SU-DHL-6 (cell line): ENCODE measurements around the gene RASGRP1.

Experiments
- H2AFZ ChIP-seq: fragments of 200-600 bp; sonication (generic); 2 replicates; pipeline ENCODE4 v1.6.1; 2014; ENCODE audit warnings: low read depth, mild to moderate bottlenecking, moderate library complexity, mixed read lengths, antibody characterized with exemption, low read length; ENCODE audit not compliant: severe bottlenecking
- H3F3A ChIP-seq: fragments of 200-600 bp; shearing (Covaris generic); 2 replicates; pipeline ENCODE4 v1.6.0; 2016; ENCODE audit warnings: antibody characterized with exemption, mild to moderate bottlenecking; ENCODE audit not compliant: insufficient read depth
- H3K27ac ChIP-seq: fragments of 200-600 bp; sonication (generic); 2 replicates; pipeline ENCODE4 v1.5.1; 2016; ENCODE audit warnings: low read depth, mild to moderate bottlenecking, low read length, moderate library complexity, mixed read lengths
- H3K27me3 ChIP-seq: fragments of 200-600 bp; sonication (generic), shearing (Covaris generic); 2 replicates; pipeline ENCODE4 v1.6.0; 2014; ENCODE audit warnings: mild to moderate bottlenecking, low read length
- H3K36me3 ChIP-seq: fragments of 200-600 bp; sonication (generic); 2 replicates; pipeline ENCODE4 v1.6.1; 2014; ENCODE audit warnings: mild to moderate bottlenecking, low read length, mixed read lengths
- H3K4me2 ChIP-seq: fragments of 300-600, 200-600 bp; shearing (Covaris generic), sonication (generic); 2 replicates; pipeline ENCODE4 v1.6.0; 2014; ENCODE audit warnings: low read length, low read depth, mild to moderate bottlenecking; ENCODE audit not compliant: poor library complexity, severe bottlenecking
- H3K4me3 ChIP-seq: fragments of 200-600 bp; sonication (generic); 2 replicates; pipeline ENCODE4 v1.5.1; 2014; ENCODE audit warnings: antibody characterized with exemption, low read length, mild to moderate bottlenecking, mixed read lengths; ENCODE audit not compliant: insufficient read depth, poor library complexity, severe bottlenecking
- H3K79me2 ChIP-seq: fragments of 200-600 bp; sonication (generic); 2 replicates; pipeline ENCODE4 v1.6.1; 2014; ENCODE audit warnings: mild to moderate bottlenecking, low read length, moderate library complexity; ENCODE audit not compliant: insufficient read depth
- H3K9ac ChIP-seq: fragments of 200-600 bp; sonication (generic); 2 replicates; pipeline ENCODE4 v1.7.0; 2014; ENCODE audit warnings: mild to moderate bottlenecking, low read length
- H3K9me2 ChIP-seq: fragments of 200-600 bp; sonication (generic); replicated peaks from 2 replicates; pipeline ENCODE4 v1.6.1; 2014; ENCODE audit warnings: low read length; ENCODE audit not compliant: insufficient read depth
- H3K9me3 ChIP-seq: fragments of 200-600 bp; sonication (generic); 2 replicates; pipeline ENCODE4 v1.6.1; 2014; ENCODE audit warnings: low read length, mixed read lengths; ENCODE audit not compliant: insufficient read depth
- H4K20me1 ChIP-seq: fragments of 200-600 bp; sonication (generic); 2 replicates; pipeline ENCODE4 v1.6.1; 2014; ENCODE audit warnings: low read depth, mild to moderate bottlenecking, antibody characterized with exemption, low read length, moderate library complexity, mixed read lengths
- EZH2phosphoT487 ChIP-seq: fragments of 200-600 bp; sonication (generic), shearing (Covaris generic); conservative IDR thresholded peaks from 2 replicates; pipeline ENCODE4 v1.6.1; 2018; ENCODE audit warnings: mild to moderate bottlenecking, antibody characterized with exemption, low read length, moderate library complexity, mixed read lengths
- TF ChIP-seq, protein P1 (sequence below): fragments of 200-600 bp; sonication (generic); IDR thresholded peaks from one replicate; pipeline ENCODE4 v1.5.1; 2017; ENCODE audit warnings: antibody characterized with exemption, mild to moderate bottlenecking, low read length, moderate library complexity; ENCODE audit not compliant: insufficient read depth, poor library complexity, severe bottlenecking

The RASGRP1 gene

DNA sequence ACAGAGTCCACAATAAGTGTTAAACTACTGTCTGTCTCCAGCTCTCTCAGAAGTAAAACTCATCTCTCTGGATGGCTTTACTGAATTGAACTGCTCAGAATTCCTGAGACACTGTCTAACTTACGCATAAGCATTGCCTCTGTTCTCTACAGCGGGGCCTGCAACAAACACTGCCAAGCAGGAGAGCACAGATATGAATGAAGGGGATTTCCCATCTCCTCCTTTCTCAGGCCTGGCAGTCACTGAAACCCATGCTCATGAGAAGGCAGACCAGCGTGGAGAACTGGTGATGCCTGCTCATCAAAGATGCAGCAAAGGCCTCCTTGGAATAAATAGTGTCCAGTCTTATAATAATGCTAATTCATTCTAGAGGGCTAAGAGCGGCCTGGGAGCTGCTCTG, 10.3 kb downstream of the RASGRP1 start:
- TF ChIP-seq, protein P1, sequence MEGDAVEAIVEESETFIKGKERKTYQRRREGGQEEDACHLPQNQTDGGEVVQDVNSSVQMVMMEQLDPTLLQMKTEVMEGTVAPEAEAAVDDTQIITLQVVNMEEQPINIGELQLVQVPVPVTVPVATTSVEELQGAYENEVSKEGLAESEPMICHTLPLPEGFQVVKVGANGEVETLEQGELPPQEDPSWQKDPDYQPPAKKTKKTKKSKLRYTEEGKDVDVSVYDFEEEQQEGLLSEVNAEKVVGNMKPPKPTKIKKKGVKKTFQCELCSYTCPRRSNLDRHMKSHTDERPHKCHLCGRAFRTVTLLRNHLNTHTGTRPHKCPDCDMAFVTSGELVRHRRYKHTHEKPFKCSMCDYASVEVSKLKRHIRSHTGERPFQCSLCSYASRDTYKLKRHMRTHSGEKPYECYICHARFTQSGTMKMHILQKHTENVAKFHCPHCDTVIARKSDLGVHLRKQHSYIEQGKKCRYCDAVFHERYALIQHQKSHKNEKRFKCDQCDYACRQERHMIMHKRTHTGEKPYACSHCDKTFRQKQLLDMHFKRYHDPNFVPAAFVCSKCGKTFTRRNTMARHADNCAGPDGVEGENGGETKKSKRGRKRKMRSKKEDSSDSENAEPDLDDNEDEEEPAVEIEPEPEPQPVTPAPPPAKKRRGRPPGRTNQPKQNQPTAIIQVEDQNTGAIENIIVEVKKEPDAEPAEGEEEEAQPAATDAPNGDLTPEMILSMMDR, result no peak
- TF ChIP-seq EZH2phosphoT487, result no peak
- Histone ChIP-seq H3K9ac (no peak overlapping the region), H3K4me3 (no peak overlapping the region), H3K4me2 (no peak overlapping the region), H4K20me1 (no peaks in the 10 kb centered on the region), H3K9me2 (no peaks in the 10 kb centered on the region), H3F3A (no peaks in the 10 kb centered on the region), H3K9me3 (no peaks in the 10 kb centered on the region), H3K36me3 (no peaks in the 10 kb centered on the region), H3K27me3 (no peaks in the 10 kb centered on the region), H3K27ac (no peak overlapping the region), H2AFZ (no peak overlapping the region), H3K79me2 (no peaks in the 10 kb centered on the region)

GRCh38 chr15:38553071-38553470, 11.5 kb downstream of the RASGRP1 start:
- Histone ChIP-seq H3K4me2 (no peak overlapping the region), H3K36me3 (no peaks in the 10 kb centered on the region), H4K20me1 (no peaks in the 10 kb centered on the region), H3K9me2 (no peaks in the 10 kb centered on the region), H3K9me3 (no peaks in the 10 kb centered on the region), H3K79me2 (no peaks in the 10 kb centered on the region), H3K9ac (no peak overlapping the region), H3K27ac (no peak overlapping the region), H2AFZ (no peak overlapping the region), H3F3A (no peaks in the 10 kb centered on the region), H3K4me3 (no peak overlapping the region), H3K27me3 (no peaks in the 10 kb centered on the region)
- no peak for TF ChIP-seq EZH2phosphoT487
- TF ChIP-seq, protein P1, result no peak

DNA sequence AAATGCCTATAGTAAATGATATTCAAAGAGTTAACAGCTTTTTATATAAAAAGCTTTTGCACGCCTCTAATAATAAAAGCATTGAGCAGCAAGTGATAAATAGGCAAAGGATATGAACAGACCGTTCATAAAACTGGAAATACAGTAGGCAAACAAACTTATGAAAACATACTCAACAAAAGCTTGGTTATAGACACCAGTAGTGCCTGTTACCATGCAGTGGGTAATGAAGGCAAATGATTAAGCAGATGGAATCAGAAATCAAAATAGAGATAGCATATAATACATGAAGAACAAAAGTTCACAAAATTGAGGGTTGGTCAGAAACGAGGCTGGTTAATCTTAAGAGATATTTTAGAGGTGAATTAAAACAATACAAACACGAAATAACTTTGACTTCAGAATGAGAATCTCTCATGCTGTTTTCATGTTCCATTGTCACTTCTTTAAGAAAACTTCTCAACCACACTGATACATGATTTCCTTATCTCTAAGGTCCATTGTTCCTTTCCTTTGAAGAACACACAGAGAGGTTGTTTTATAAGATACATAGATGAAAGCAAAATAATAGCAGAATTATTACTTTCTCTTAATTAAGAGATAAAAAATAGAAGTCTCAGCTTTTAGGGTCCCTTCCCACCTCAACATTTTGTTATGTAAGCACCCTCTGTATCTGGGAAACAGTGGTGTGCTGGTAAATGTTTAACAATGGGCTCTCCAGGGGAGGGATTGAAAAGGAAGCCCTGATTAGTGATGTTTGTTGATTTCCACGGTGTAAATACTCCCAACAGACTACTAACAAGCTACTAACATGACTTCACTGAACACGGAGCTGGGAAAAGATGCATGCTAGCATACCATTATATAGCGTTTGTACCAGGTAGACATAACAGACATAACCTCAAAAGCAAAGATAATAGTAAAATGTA, 12.6 kb downstream of the RASGRP1 start:
- no peak for TF ChIP-seq EZH2phosphoT487
- Histone ChIP-seq H3K27ac (no peak overlapping the region), H3K4me2 (no peak overlapping the region), H2AFZ (no peak overlapping the region), H3K36me3 (no peaks in the 10 kb centered on the region), H3F3A (no peaks in the 10 kb centered on the region), H3K27me3 (no peaks in the 10 kb centered on the region), H3K4me3 (no peak overlapping the region), H3K9ac (no peak overlapping the region), H4K20me1 (no peaks in the 10 kb centered on the region), H3K9me3 (no peaks in the 10 kb centered on the region), H3K79me2 (no peaks in the 10 kb centered on the region), H3K9me2 (no peaks in the 10 kb centered on the region)

GRCh38 chr15:38549222-38549621, 15.4 kb downstream of the RASGRP1 start:
- no peak overlapping the region for H3K4me2 ChIP-seq
- no peaks in the 10 kb centered on the region for H3K36me3 ChIP-seq
- no peak overlapping the region for H2AFZ ChIP-seq
- no peak overlapping the region for H3K27ac ChIP-seq
- no peak overlapping the region for H3K4me3 ChIP-seq
- H3K9ac ChIP-seq, result no peak overlapping the region
- H3K27me3 ChIP-seq, result no peaks in the 10 kb centered on the region
- H3K79me2 ChIP-seq, result no peaks in the 10 kb centered on the region
- TF ChIP-seq, protein P1, result no peak
- TF ChIP-seq EZH2phosphoT487, result no peak
- no peaks in the 10 kb centered on the region for H3K9me3 ChIP-seq
- no peaks in the 10 kb centered on the region for H3F3A ChIP-seq
- no peaks in the 10 kb centered on the region for H4K20me1 ChIP-seq
- no peaks in the 10 kb centered on the region for H3K9me2 ChIP-seq
